GM12891 (cell line): ENCODE data around the gene DRAP1.
A peak's percentile ranks its signal among the peaks of the same experiment; 100 is the strongest.

Experiments
- DNase-seq: peaks from one replicate; pipeline ENCODE4 v3.0.0; 2011; ENCODE audit warnings: low spot score; ENCODE audit not compliant: insufficient read length
- FAIRE-seq: peaks from 2 replicates; lab custom pipeline; 2011; peaks lifted over from hg19 to GRCh38; lab: Jason Lieb, UNC
- PAX5 ChIP-seq: IDR thresholded peaks from 2 replicates; pipeline ENCODE4 v1.6.1; 2011; ENCODE audit warnings: low read length, moderate library complexity, mild to moderate bottlenecking; ENCODE audit not compliant: insufficient read depth, severe bottlenecking
- POLR2A ChIP-seq: IDR thresholded peaks from 2 replicates; pipeline ENCODE4 v1.6.1; 2011; ENCODE audit warnings: low read depth, low read length, control low read depth
- POLR2AphosphoS5 ChIP-seq: IDR thresholded peaks from 2 replicates; pipeline ENCODE4 v1.6.1; 2011; ENCODE audit warnings: low read depth, low read length, control low read depth
- POU2F2 ChIP-seq: IDR thresholded peaks from 2 replicates; pipeline ENCODE4 v1.6.1; 2011; ENCODE audit warnings: low read depth, mild to moderate bottlenecking, control low read depth, low read length, moderate library complexity
- SPI1 ChIP-seq: IDR thresholded peaks from 2 replicates; pipeline ENCODE4 v1.6.1; 2011; ENCODE audit warnings: low read depth, low read length, control low read depth
- TAF1 ChIP-seq: IDR thresholded peaks from 2 replicates; pipeline ENCODE4 v1.6.1; 2011; ENCODE audit warnings: low read depth, low read length, control low read depth

DRAP1 gene

DNA sequence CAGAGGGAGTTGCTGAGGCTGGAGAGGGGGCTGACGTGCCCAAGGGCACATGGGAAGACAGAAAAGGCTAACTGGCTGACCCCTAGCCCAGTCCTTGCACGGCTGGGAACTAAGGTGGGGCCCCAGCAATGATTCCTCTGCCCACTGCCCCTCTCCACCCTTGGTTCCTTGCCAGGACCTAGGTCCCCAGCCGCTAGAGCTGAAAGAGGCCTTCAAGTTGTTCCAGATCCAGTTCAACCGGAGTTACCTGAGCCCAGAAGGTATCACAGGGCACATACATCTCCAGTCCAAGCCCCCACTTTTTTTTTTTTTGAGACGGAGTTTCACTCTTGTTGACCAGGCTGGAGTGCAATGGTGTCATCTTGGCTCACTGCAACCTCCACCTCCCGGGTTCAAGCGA lies 39.2 kb upstream of the DRAP1 start:
- FAIRE-seq: no peak
- TF ChIP-seq PAX5 (no peak), POLR2A (no peak), SPI1 (no peak), TAF1 (no peak), POU2F2 (no peak), POLR2AphosphoS5 (no peak)

DNA sequence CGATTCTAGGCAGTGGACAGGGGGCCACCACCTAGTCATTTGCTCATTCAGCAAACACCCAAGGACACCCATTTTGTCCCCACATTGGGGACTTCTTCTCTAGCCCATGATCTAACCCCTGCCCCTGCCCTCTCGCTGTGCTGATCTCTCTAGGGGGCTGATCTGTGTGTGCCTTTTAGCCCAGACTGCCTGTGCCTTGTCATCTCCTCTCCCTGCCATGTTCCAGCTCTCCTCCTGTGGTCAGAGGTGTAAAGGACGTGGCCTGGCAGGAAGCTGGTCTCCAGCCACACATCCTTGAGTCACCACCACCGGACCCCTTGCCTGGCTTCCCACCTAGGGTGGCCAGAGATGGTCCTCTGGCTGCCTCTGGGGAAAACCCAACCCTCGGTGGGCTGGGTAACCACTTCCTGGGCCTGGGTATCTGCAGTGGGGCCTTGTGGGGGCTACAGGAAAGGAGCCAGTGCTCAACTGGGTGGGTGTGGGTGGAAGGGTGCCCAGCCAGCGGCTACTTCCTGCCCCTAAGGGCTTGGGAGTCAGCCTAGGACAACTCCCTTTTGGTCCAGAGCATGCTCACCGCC lies 38.3 kb upstream of the DRAP1 start:
- FAIRE-seq (peak; percentile 50), DNase-seq (no peak)
- TF ChIP-seq PAX5 (no peak), TAF1 (no peak), POLR2A (no peak), POLR2AphosphoS5 (0 out of 2 replicates have a peak, but pooled peaks have one; percentile 24), SPI1 (no peak), POU2F2 (no peak)

More for the DNA sequence above, 39.2 kb upstream of the DRAP1 start:
- DNase-seq: no peak

DNA sequence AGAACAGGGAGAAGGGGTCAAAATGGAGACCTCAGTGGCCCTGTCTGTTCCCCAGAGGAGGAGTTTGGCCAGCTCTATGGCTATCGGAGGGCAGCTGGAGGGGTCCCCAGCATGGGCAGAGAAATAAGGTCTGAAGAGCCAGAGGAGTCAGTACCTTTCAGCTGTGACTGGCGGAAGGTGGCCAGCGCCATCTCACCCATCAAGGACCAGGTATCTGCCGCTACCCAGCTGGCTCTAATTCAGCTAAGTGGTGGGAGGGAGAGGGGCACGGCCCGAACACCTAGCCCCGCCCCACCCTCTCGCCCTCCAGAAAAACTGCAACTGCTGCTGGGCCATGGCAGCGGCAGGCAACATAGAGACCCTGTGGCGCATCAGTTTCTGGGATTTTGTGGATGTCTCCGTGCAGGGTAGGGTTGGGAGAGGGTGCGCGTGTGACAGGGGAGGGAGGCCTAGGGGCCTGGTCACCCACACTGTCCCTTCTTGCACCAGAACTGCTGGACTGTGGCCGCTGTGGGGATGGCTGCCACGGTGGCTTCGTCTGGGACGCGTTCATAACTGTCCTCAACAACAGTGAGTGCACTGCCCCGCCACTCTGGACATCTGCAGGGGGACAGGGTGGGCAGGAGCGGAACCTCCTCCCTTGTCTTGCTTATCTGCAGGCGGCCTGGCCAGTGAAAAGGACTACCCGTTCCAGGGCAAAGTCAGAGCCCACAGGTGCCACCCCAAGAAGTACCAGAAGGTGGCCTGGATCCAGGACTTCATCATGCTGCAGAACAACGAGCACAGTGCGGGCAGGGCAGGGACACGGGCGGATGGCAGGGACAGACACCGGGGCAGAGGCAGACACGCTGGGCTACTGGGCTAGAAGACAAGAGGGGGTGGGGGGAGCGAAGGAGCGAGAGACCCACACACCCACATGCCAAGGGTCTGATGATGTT lies 36.8 kb upstream of the DRAP1 start:
- DNase-seq (no peak), FAIRE-seq (no peak)
- no peak for TF ChIP-seq POU2F2

DNA sequence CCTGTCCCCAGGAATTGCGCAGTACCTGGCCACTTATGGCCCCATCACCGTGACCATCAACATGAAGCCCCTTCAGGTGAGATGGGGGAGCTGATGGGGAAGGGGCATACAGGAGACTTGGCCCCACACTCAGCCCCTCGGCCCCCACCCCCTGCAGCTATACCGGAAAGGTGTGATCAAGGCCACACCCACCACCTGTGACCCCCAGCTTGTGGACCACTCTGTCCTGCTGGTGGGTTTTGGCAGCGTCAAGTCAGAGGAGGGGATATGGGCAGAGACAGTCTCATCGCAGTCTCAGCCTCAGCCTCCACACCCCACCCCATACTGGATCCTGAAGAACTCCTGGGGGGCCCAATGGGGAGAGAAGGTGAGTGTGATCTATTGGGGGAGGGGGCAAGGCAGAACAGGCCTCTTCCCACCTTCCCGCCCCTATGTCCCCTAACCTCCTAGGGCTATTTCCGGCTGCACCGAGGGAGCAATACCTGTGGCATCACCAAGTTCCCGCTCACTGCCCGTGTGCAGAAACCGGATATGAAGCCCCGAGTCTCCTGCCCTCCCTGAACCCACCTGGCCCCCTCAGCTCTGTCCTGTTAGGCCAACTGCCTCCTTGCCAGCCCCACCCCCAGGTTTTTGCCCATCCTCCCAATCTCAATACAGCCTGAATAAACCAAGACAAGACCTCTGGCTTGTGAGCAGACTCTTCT lies 36.0 kb upstream of the DRAP1 start:
- no peak for FAIRE-seq
- no peak for TF ChIP-seq POU2F2
- TF ChIP-seq POLR2A: no peak
- no peak for TF ChIP-seq SPI1
- no peak for TF ChIP-seq POLR2AphosphoS5
- no peak for TF ChIP-seq TAF1
- TF ChIP-seq PAX5: no peak
- DNase-seq: no peak

DNA sequence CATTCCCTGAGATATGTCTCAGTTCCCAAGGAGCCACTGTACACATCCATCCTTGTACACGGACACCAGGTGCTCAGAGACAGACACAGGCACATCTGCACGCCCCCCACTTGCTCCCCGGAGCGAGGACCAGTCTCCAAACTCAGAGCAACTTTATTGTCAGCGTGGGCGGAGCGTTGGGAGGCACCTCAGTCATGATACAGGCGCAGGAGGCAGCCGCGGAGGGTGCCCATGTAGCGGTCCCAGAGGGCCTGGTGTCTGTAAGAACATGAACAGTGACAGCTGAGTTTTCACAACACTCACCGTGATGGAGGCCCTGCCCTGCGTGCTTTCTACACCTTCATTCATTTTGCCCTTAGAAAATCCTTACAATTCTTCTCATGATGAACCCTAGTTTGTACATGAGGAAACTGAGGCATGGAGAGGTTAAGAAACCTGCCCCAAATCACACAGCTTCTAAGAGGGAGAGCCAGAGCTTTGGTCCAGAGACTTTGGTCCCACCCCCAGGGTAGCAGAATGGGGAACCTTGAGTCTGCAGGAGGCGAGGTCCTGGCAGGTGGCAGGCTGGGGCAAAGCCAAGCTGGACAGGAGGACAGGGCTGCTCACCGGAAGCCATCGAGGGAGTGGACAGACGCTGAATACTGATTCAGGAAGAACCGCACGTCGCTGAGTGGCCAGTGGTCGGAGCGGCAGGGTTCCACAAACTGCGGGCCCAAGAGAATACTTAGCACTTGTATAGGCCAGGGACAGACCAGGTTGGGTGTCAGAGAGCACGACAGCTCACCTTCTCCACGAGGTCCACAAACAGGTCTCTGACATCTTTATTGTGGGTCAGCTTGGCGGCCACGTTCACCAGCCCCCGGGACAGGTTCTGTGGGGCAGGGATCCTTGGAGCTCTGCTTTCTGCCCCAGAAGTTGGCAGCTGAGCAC lies 35.2 kb upstream of the DRAP1 start:
- TF ChIP-seq POU2F2 (no peak), POLR2AphosphoS5 (no peak), SPI1 (no peak)
- FAIRE-seq (no peak), DNase-seq (no peak)

GRCh38 chr11:65884716-65885092 lies 34.5 kb upstream of the DRAP1 start:
- TF ChIP-seq SPI1 (no peak), PAX5 (no peak), POLR2AphosphoS5 (no peak), POLR2A (no peak), POU2F2 (peak; percentile 59; the same call in 1 of the 2 replicates)
- peak; percentile 93 for FAIRE-seq
- DNase-seq: peak; percentile 87

GRCh38 chr11:65885231-65885630 lies 34.0 kb upstream of the DRAP1 start:
- TF ChIP-seq TAF1 (no peak), POLR2AphosphoS5 (no peak), POLR2A (no peak), PAX5 (no peak), POU2F2 (no peak), SPI1 (no peak)
- FAIRE-seq (no peak), DNase-seq (no peak)

- TF ChIP-seq POLR2AphosphoS5 (no peak), POLR2A (no peak), SPI1 (no peak), POU2F2 (no peak)
- DNase-seq (no peak), FAIRE-seq (no peak)
Observed at GRCh38 chr11:65885808-65886536, 33.3 kb upstream of the DRAP1 start.
